Measurements from ENCODE around the gene PPP2R2B.

GRCh38 chr5:146669656-146670055 is 208.9 kb downstream of the PPP2R2B start:
- TF ChIP-seq CTCF (conservative IDR thresholded peaks at IDR 0.05; ENCODE audit: low read depth, low read length), result no peak
- TF ChIP-seq EZH2 (IDR thresholded peaks at IDR 0.05; ENCODE audit: low read length, unreplicated experiment), result no peak
- TF ChIP-seq EZH2phosphoT487 (IDR thresholded peaks at IDR 0.05; ENCODE audit: borderline replicate concordance, low read length), result no peak

Data from PC-3 (cell line).